GM12801 (cell line): ENCODE results near the gene NKAIN2.

Source experiments
- TF ChIP-seq, protein P1 (sequence below): IDR thresholded peaks from one replicate; pipeline ENCODE4 v1.5.1; 2011; ENCODE audit warnings: control low read depth; ENCODE audit not compliant: insufficient read length; ENCODE audit errors: extremely low read depth

The NKAIN2 gene

GRCh38 chr6:124056407-124057334 is 253.0 kb downstream of the NKAIN2 start:
- TF ChIP-seq, protein P1, sequence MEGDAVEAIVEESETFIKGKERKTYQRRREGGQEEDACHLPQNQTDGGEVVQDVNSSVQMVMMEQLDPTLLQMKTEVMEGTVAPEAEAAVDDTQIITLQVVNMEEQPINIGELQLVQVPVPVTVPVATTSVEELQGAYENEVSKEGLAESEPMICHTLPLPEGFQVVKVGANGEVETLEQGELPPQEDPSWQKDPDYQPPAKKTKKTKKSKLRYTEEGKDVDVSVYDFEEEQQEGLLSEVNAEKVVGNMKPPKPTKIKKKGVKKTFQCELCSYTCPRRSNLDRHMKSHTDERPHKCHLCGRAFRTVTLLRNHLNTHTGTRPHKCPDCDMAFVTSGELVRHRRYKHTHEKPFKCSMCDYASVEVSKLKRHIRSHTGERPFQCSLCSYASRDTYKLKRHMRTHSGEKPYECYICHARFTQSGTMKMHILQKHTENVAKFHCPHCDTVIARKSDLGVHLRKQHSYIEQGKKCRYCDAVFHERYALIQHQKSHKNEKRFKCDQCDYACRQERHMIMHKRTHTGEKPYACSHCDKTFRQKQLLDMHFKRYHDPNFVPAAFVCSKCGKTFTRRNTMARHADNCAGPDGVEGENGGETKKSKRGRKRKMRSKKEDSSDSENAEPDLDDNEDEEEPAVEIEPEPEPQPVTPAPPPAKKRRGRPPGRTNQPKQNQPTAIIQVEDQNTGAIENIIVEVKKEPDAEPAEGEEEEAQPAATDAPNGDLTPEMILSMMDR = no peak

- TF ChIP-seq, protein P1 = no peak
Measured at GRCh38 chr6:124057461-124057860, 253.8 kb downstream of the NKAIN2 start.

DNA sequence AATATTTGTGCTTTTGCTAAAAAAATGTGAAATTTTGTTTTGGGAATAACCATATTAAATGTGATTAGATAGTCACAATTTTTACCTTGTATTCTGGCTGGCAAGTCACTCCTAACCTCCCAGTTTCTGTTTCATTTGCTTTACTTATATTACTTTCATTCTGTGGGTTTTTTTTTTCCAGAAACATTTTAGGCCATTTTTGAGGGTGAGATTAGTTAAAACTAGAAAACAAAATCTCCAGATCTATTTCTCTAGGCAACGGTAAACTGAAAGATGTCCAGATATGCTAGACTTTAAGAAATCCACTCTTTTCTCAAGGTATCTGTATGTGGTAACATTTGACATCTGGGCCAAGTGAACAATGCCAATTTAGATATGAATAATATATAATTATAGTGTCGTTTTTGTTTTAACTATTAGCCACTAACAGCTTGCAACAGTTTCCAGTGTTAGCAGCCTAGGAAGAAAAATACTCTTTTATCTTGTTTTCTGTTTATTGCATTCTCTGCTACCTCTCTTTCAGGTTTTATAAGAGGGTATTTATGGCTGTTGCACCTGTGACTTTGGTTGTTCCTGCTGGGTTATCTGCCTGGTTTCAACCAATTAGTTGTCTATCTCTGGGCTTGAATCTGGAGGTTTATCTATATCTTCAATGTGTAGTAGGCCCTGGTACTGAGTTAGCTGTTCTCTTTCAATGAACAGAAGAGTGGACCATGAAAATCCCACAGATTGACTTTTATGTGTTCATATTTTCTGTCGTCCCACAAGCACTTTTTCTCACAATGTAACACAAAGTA is 260.9 kb downstream of the NKAIN2 start:
- TF ChIP-seq, protein P1 = no peak

DNA sequence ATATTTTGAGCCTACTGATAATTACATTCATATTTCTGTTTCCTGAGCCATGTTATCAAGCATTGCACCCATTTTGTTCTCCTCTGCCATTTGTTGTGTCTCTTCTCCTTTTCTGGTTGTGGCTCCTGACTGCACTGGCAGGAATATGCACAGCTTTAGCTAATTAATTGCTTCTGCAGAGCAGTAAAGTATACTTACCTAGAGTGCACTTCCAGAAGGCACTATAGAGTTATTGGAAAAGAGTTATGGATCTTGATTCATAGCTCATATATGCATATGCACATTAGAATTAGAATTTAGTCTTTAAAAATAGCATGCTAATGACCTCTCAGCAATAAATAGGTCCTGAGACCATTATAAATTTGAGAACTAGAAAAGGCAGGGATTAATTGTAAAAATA is 262.6 kb downstream of the NKAIN2 start:
- TF ChIP-seq, protein P1 = no peak

GRCh38 chr6:124066946-124067552 is 263.4 kb downstream of the NKAIN2 start:
- TF ChIP-seq, protein P1 = no peak

GRCh38 chr6:124069230-124069950 is 265.7 kb downstream of the NKAIN2 start:
- TF ChIP-seq, protein P1 = no peak

GRCh38 chr6:124073021-124073420 is 269.4 kb downstream of the NKAIN2 start:
- TF ChIP-seq, protein P1 = no peak
